ENCODE data around the gene SCAMP1. TPM values are rescaled to one million over a fixed set of nuclear protein-coding genes. Genes with fewer than 3 reads are reported as not detected.

Gene SCAMP1
- total RNA-seq, 2 donors from 2014 or later = 24.8 to 31.4 TPM

DNA sequence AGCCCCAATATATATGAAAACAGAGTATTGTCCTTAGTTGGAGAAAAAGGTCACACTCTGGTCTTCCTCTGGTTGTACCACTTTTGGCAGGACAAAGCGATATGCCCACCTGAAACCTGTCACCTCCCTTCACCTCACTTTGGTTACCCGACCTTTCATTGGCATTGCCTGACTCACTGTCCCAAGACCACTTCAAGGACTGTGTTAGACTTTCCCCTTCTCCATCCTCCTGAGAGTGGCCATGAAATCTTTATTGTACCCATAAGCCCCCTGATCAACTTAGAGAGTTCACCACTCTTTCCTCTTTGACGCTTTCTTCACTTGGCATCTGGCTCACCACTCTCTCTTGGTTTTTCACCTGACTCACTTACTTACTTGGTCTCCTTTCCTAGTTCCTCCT is 33.5 kb upstream of the SCAMP1 start:
- Histone ChIP-seq H3K4me3 (no peak overlapping the region), H3K36me3 (no peaks in the 10 kb centered on the region), H3K27ac (no peak overlapping the region), H3K4me1 (ENCODE audit: control insufficient read depth in 1 of 2, low read depth in 2 of 2) (no peaks in the 10 kb centered on the region), H3K27me3 (replicated peaks; ENCODE audit: insufficient read depth) (no peaks in the 10 kb centered on the region), H3K9me3 (no peaks in the 10 kb centered on the region)
- ATAC-seq (ENCODE audit: insufficient number of reproducible peaks, low FRiP score, low read depth) = no peak
- no peak for DNase-seq (ENCODE audit: low spot score)
- TF ChIP-seq, protein P1, sequence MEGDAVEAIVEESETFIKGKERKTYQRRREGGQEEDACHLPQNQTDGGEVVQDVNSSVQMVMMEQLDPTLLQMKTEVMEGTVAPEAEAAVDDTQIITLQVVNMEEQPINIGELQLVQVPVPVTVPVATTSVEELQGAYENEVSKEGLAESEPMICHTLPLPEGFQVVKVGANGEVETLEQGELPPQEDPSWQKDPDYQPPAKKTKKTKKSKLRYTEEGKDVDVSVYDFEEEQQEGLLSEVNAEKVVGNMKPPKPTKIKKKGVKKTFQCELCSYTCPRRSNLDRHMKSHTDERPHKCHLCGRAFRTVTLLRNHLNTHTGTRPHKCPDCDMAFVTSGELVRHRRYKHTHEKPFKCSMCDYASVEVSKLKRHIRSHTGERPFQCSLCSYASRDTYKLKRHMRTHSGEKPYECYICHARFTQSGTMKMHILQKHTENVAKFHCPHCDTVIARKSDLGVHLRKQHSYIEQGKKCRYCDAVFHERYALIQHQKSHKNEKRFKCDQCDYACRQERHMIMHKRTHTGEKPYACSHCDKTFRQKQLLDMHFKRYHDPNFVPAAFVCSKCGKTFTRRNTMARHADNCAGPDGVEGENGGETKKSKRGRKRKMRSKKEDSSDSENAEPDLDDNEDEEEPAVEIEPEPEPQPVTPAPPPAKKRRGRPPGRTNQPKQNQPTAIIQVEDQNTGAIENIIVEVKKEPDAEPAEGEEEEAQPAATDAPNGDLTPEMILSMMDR (IDR thresholded peaks at IDR 0.05) = no peak

DNA sequence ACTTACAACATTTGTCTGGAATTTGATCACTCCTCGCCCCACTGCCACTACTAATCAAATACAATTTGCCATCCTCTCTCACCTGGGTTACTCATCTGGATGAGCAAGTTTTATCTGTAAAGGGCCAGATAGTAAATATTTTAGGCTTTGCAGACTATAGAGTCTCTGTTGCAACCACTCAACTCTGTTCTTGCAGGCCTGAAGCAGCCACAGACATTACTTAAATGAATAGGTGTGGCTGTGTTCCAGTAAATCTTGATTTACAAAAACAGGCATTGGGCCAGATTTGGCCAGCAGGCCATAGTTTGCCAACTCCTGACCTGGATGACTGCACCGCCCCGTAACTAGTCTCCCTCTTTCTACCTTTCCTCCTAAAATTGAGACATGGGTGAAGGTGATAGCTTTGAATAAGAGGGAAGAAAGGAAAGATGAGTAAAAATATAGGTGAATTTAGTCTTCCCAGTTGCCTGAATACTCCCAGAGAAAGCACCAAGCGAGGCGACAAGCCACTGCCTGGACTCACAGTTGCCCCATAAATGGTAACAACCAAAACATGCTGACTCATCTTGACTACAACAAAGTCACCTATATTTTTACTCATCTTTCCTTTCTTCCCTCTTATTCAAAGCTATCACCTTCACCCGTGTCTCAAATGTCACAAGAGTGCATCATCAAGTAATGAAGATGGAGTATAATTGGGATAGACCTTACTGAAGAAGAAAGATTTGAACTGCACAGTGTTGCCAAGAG is 32.5 kb upstream of the SCAMP1 start:
- H3K4me3 ChIP-seq = no peak overlapping the region

DNA sequence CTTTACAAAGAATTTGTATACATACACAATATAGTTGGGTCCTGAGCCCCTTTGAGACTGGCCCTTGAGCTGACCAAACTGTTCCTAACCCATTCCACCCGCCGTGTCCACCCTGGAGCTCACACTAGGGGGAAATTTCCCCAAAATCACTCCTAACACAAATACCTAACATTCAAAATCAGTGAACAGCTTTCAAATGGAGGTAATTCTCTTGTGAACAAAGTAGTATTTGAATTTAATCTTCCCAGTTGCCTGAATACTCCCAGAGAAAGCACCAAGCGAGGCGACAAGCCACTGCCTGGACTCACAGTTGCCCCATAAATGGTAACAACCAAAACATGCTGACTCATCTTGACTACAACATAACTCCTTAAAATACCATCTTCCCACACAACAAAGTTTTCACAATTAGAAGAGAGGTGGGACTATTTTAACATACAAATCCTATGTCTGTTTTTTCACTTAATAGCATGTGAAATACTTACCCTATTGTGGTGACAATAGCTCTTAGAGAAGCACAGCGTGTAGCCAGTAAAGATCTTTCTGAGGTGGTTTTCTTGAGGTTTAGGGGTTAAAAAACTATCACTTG is 31.7 kb upstream of the SCAMP1 start:
- no peaks in the 10 kb centered on the region for H3K4me1 ChIP-seq (ENCODE audit: control insufficient read depth in 1 of 2, low read depth in 2 of 2)
- H3K27me3 ChIP-seq (replicated peaks; ENCODE audit: insufficient read depth) = no peaks in the 10 kb centered on the region
- no peaks in the 10 kb centered on the region for H3K9me3 ChIP-seq
- ATAC-seq (ENCODE audit: insufficient number of reproducible peaks, low FRiP score, low read depth) (no peak), DNase-seq (ENCODE audit: low spot score) (no peak)
- no peak overlapping the region for H3K27ac ChIP-seq
- no peaks in the 10 kb centered on the region for H3K36me3 ChIP-seq
- TF ChIP-seq, protein P1 (IDR thresholded peaks at IDR 0.05) = no peak
- H3K4me3 ChIP-seq = no peak overlapping the region

More for the DNA sequence above, 32.5 kb upstream of the SCAMP1 start:
- Histone ChIP-seq H3K4me1 (ENCODE audit: control insufficient read depth in 1 of 2, low read depth in 2 of 2) (no peaks in the 10 kb centered on the region), H3K9me3 (no peaks in the 10 kb centered on the region), H3K36me3 (no peaks in the 10 kb centered on the region), H3K27ac (no peak overlapping the region), H3K27me3 (replicated peaks; ENCODE audit: insufficient read depth) (no peaks in the 10 kb centered on the region)
- ATAC-seq (ENCODE audit: insufficient number of reproducible peaks, low FRiP score, low read depth) (no peak), DNase-seq (ENCODE audit: low spot score) (no peak)
- TF ChIP-seq, protein P1 (IDR thresholded peaks at IDR 0.05) = no peak

DNA sequence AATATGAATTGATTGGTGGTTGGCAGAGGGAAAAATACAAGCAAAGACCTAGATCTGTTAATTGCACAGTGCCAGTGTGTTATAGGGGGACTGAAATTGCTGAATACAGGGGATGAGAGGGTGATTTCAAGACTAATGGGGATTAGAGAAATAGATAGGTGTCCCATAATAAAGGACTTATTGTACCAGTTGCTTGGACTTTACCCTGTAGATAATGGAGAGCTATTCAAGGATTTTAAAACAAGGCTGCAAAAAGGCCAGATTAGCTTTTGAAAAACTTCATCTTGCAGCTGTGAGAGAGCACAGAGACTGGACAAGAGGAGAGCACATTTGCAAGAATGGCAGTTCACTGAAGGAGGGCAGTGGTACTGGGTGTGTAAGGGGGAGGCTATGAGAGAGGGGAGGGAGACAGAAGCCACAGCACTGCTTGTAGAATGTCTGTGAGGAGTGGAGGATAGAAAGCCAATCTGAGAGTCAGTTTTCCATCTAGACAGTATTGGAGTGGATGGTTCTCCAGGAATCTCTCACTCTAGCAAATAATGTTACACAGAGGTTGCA is 28.8 kb upstream of the SCAMP1 start:
- H3K9me3 ChIP-seq = no peaks in the 10 kb centered on the region
- ATAC-seq (ENCODE audit: insufficient number of reproducible peaks, low FRiP score, low read depth) (no peak), DNase-seq (ENCODE audit: low spot score) (no peak)
- no peak overlapping the region for H3K27ac ChIP-seq
- H3K4me3 ChIP-seq = no peak overlapping the region
- H3K36me3 ChIP-seq = no peaks in the 10 kb centered on the region
- no peaks in the 10 kb centered on the region for H3K27me3 ChIP-seq (replicated peaks; ENCODE audit: insufficient read depth)
- no peaks in the 10 kb centered on the region for H3K4me1 ChIP-seq (ENCODE audit: control insufficient read depth in 1 of 2, low read depth in 2 of 2)
- TF ChIP-seq, protein P1 (IDR thresholded peaks at IDR 0.05) = no peak

DNA sequence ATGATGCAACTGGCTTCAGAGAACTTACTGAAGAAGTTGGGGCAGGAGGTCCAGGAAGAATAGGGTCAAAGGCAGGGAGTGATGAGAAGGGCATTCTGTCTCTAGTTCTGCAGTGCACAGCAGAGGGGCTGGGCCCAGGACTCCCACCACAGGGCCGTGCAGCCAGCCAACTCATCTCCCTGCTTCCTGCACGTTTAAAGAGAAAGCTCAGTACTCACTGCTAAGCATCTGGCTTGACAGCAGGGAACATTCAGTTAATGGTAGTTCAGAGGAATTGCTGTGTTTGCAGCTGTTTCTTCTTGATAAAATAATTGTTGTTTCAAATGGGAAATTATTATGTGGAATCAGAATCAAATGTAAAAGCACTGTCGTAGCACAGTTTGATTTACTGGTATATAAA is 25.6 kb upstream of the SCAMP1 start:
- ATAC-seq (ENCODE audit: insufficient number of reproducible peaks, low FRiP score, low read depth) (no peak), DNase-seq (ENCODE audit: low spot score) (no peak)
- Histone ChIP-seq H3K4me3 (no peak overlapping the region), H3K4me1 (ENCODE audit: control insufficient read depth in 1 of 2, low read depth in 2 of 2) (no peaks in the 10 kb centered on the region), H3K36me3 (no peaks in the 10 kb centered on the region), H3K27ac (no peak overlapping the region), H3K9me3 (peaks cover 12% of the 10 kb centered on the region), H3K27me3 (replicated peaks; ENCODE audit: insufficient read depth) (no peaks in the 10 kb centered on the region)
- TF ChIP-seq, protein P1 (IDR thresholded peaks at IDR 0.05) = no peak
